H9 (cell line): ENCODE results near the gene DDX18. TPM values are rescaled to one million over a fixed set of nuclear protein-coding genes. Genes with fewer than 3 reads are reported as not detected.

Experiments
- DNase-seq: peaks from one replicate; pipeline ENCODE4 v3.0.0-alpha.2; 2017
- H2AFZ ChIP-seq: one replicate; pipeline ENCODE4 v1.6.1; 2013; ENCODE audit warnings: mild to moderate bottlenecking, low read length, control low read depth, moderate library complexity
- H2AK5ac ChIP-seq: 2 replicates; pipeline ENCODE4 v1.6.1; 2013; ENCODE audit warnings: low read length, control low read depth, mixed read lengths; ENCODE audit not compliant: insufficient read length
- H2BK120ac ChIP-seq: one replicate; pipeline ENCODE4 v1.6.1; 2013; ENCODE audit warnings: low read depth, mild to moderate bottlenecking, low read length, control low read depth, inconsistent platforms; ENCODE audit not compliant: poor library complexity, severe bottlenecking
- H2BK12ac ChIP-seq: 2 replicates; pipeline ENCODE4 v1.6.1; 2013; ENCODE audit warnings: low read length, control low read depth, mixed read lengths, low read depth; ENCODE audit not compliant: insufficient read length
- H2BK15ac ChIP-seq: 2 replicates; pipeline ENCODE4 v1.6.1; 2013; ENCODE audit warnings: low read depth, low read length, control low read depth
- H2BK20ac ChIP-seq: one replicate; pipeline ENCODE4 v1.6.1; 2013; ENCODE audit warnings: low read depth, mild to moderate bottlenecking, low read length, control low read depth, inconsistent platforms; ENCODE audit not compliant: poor library complexity, severe bottlenecking
- H2BK5ac ChIP-seq: 2 replicates; pipeline ENCODE4 v1.6.1; 2013; ENCODE audit warnings: low read length, control low read depth, mixed read lengths; ENCODE audit not compliant: insufficient read length
- H3K14ac ChIP-seq: 2 replicates; pipeline ENCODE4 v1.6.1; 2013; ENCODE audit warnings: low read length, control low read depth; ENCODE audit not compliant: insufficient read depth
- H3K18ac ChIP-seq: 2 replicates; pipeline ENCODE4 v1.6.1; 2013; ENCODE audit warnings: low read depth, mild to moderate bottlenecking, mixed read lengths, low read length, control low read depth; ENCODE audit not compliant: insufficient read length
- H3K23ac ChIP-seq: 2 replicates; pipeline ENCODE4 v1.6.1; 2013; ENCODE audit warnings: low read length, control low read depth, mixed read lengths, low read depth; ENCODE audit not compliant: insufficient read length
- H3K23me2 ChIP-seq: 2 replicates; pipeline ENCODE4 v1.6.1; 2013; ENCODE audit warnings: low read depth, mild to moderate bottlenecking, mixed read lengths, low read length, control low read depth; ENCODE audit not compliant: insufficient read length, poor library complexity, severe bottlenecking
- H3K27ac ChIP-seq: 2 replicates; pipeline ENCODE4 v1.5.1; 2013; ENCODE audit warnings: low read length, control low read depth, mixed read lengths, low read depth; ENCODE audit not compliant: insufficient read length
- H3K27me3 ChIP-seq: 2 replicates; pipeline ENCODE4 v1.6.1; 2013; ENCODE audit warnings: low read length, control low read depth, inconsistent platforms; ENCODE audit not compliant: insufficient read depth
- H3K4ac ChIP-seq: 2 replicates; pipeline ENCODE4 v1.6.1; 2013; ENCODE audit warnings: low read depth, mild to moderate bottlenecking, control low read depth, inconsistent platforms, low read length, moderate library complexity
- H3K4me1 ChIP-seq: 2 replicates; pipeline ENCODE4 v1.6.1; 2013; ENCODE audit warnings: low read length, control low read depth, inconsistent platforms; ENCODE audit not compliant: insufficient read depth
- H3K4me2 ChIP-seq: 2 replicates; pipeline ENCODE4 v1.6.1; 2013; ENCODE audit warnings: low read length, control low read depth, mixed read lengths; ENCODE audit not compliant: insufficient read length, insufficient read depth
- H3K56ac ChIP-seq: 2 replicates; pipeline ENCODE4 v1.6.1; 2013; ENCODE audit warnings: low read depth, mild to moderate bottlenecking, mixed read lengths, low read length, control low read depth; ENCODE audit not compliant: insufficient read length
- H3K79me1 ChIP-seq: 2 replicates; pipeline ENCODE4 v1.6.1; 2013; ENCODE audit warnings: low read depth, mild to moderate bottlenecking, moderate library complexity, low read length, control low read depth, inconsistent platforms; ENCODE audit not compliant: insufficient read depth, poor library complexity, severe bottlenecking
- H3K79me2 ChIP-seq: 2 replicates; pipeline ENCODE4 v1.6.1; 2013; ENCODE audit warnings: low read length, control low read depth, inconsistent platforms; ENCODE audit not compliant: insufficient read depth
- H3K9ac ChIP-seq: 2 replicates; pipeline ENCODE4 v1.6.1; 2013; ENCODE audit warnings: low read length, control low read depth, mixed read lengths; ENCODE audit not compliant: insufficient read length; ENCODE audit errors: extremely low read depth
- H3K9me3 ChIP-seq: one replicate; pipeline ENCODE4 v1.6.1; 2013; ENCODE audit warnings: low read depth, low read length, inconsistent platforms; ENCODE audit not compliant: control insufficient read depth
- H3T11ph ChIP-seq: one replicate; pipeline ENCODE4 v1.6.1; 2013; ENCODE audit warnings: mild to moderate bottlenecking, low read length, control low read depth, inconsistent platforms
- H4K20me1 ChIP-seq: one replicate; pipeline ENCODE4 v1.6.1; 2013; ENCODE audit not compliant: control insufficient read depth, insufficient read length, insufficient read depth
- H4K5ac ChIP-seq: 2 replicates; pipeline ENCODE4 v1.6.1; 2013; ENCODE audit warnings: low read depth, mild to moderate bottlenecking, mixed read lengths, low read length, control low read depth; ENCODE audit not compliant: insufficient read length
- H4K8ac ChIP-seq: replicated peaks from 2 replicates; pipeline ENCODE4 v1.6.1; 2013; ENCODE audit warnings: low read length, control low read depth, mixed read lengths, low read depth; ENCODE audit not compliant: insufficient read length
- H4K91ac ChIP-seq: 2 replicates; pipeline ENCODE4 v1.6.1; 2013; ENCODE audit warnings: low read depth, mild to moderate bottlenecking, moderate library complexity, mixed read lengths, low read length, control low read depth; ENCODE audit not compliant: insufficient read length
- H3K27ac Mint-ChIP-seq, 3 experiments: 2 replicates in 2 of 3; 3 replicates in 1 of 3; pipeline ENCODE4 v1.8.0; 2020 to 2021; ENCODE audit warnings: mixed read lengths in 3 of 3, mild to moderate bottlenecking in 1 of 3, moderate library complexity in 1 of 3
- H3K27me3 Mint-ChIP-seq: 2 replicates; pipeline ENCODE4 v1.8.0; 2021; ENCODE audit warnings: low read depth, mild to moderate bottlenecking, moderate library complexity, mixed read lengths
- H3K36me3 Mint-ChIP-seq, 3 experiments: 2 replicates in 2 of 3; 3 replicates in 1 of 3; pipeline ENCODE4 v1.8.0; 2020 to 2021; ENCODE audit warnings: low read depth in 3 of 3, mixed read lengths in 3 of 3; ENCODE audit not compliant: insufficient read depth in 1 of 3
- H3K4me1 Mint-ChIP-seq, 2 experiments: 2 replicates each; pipeline ENCODE4 v1.8.0; 2020; ENCODE audit warnings: mixed read lengths in 2 of 2
- H3K4me3 Mint-ChIP-seq, 2 experiments: 2 replicates in 1 of 2; 3 replicates in 1 of 2; pipeline ENCODE4 v1.8.0; 2020 to 2021; ENCODE audit warnings: mild to moderate bottlenecking in 2 of 2, mixed read lengths in 2 of 2, moderate library complexity in 1 of 2
- H3K9me3 Mint-ChIP-seq, 2 experiments: 2 replicates in 1 of 2; 3 replicates in 1 of 2; pipeline ENCODE4 v1.8.0; 2020; ENCODE audit warnings: mild to moderate bottlenecking in 2 of 2, mixed read lengths in 2 of 2, moderate library complexity in 1 of 2
- CTCF ChIP-seq: fragments of 200-600 bp; sonication (generic); conservative IDR thresholded peaks from 3 replicates; pipeline ENCODE4 v1.8.0; 2021; ENCODE audit warnings: antibody characterized with exemption, mild to moderate bottlenecking
- WGBS: extraction: QIAGEN DNeasy Blood & Tissue Kit; methylation state at CpG from one replicate; pipeline ENCODE4 v1.1.7; 2013; ENCODE audit warnings: missing lambda C conversion rate, low lambda C conversion rate, mixed read lengths; ENCODE audit not compliant: insufficient read length; ENCODE audit errors: extremely low coverage; 5-methylcytosine and 5-hydroxymethylcytosine counted together
- total RNA-seq: library from RNA; stranded (reverse); gene quantifications from 2 replicates; pipeline ENCODE4 v1.2.1, GENCODE V29; 2021

The DDX18 gene
- total RNA-seq, 1 experiment from 2014 or later, result 115 TPM

GRCh38 chr2:117858892-117859531 lies 44.5 kb downstream of the DDX18 start:
- H3K27me3 Mint-ChIP-seq, result peaks cover 29% of the 10 kb centered on the region
- Histone ChIP-seq H3K4me1 (no peaks in the 10 kb centered on the region), H3T11ph (no peak overlapping the region), H4K8ac (no peak overlapping the region), H3K4ac (no peak overlapping the region), H4K20me1 (no peaks in the 10 kb centered on the region), H4K5ac (no peak overlapping the region), H2BK15ac (no peak overlapping the region), H3K79me2 (no peaks in the 10 kb centered on the region), H3K23ac (no peak overlapping the region), H4K91ac (no peak overlapping the region), H2BK5ac (no peak overlapping the region), H2BK12ac (no peak overlapping the region), H2AK5ac (no peak overlapping the region), H3K9ac (no peak overlapping the region), H3K56ac (no peak overlapping the region), H3K9me3 (no peaks in the 10 kb centered on the region), H2BK120ac (no peak overlapping the region), H3K14ac (no peak overlapping the region), H3K27ac (no peak overlapping the region), H2AFZ (no peak overlapping the region), H3K27me3 (no peaks in the 10 kb centered on the region), H2BK20ac (no peak overlapping the region), H3K79me1 (no peaks in the 10 kb centered on the region), H3K23me2 (no peaks in the 10 kb centered on the region), H3K18ac (no peak overlapping the region), H3K4me2 (no peak overlapping the region)
- no CpG with 5 or more reads among the region's 41 CpGs for whole genome bisulfite sequencing
- H3K4me3 Mint-ChIP-seq, result no peak overlapping the region; a peak in 1 of 5 replicates
- peaks cover 3 to 9% of the 10 kb centered on the region in 2 experiments; a peak in 1 of 4 replicates for H3K4me1 Mint-ChIP-seq
- H3K36me3 Mint-ChIP-seq, result peaks cover 0 to 2% (median 0%) of the 10 kb centered on the region in 3 experiments; a peak in 2 of 7 replicates
- H3K27ac Mint-ChIP-seq, result no peak overlapping the region
- peaks cover 0 to 2% of the 10 kb centered on the region in 2 experiments; a peak in 2 of 5 replicates for H3K9me3 Mint-ChIP-seq
- TF ChIP-seq CTCF, result peak; percentile 39; the same call in 2 of the 3 replicates
- DNase-seq, result peak; percentile 69
